GM18951 (cell line): ENCODE data around the gene SREBF1.

Experiments used
- POLR2A ChIP-seq: IDR thresholded peaks from 4 replicates; pipeline ENCODE4 v1.6.1; 2011; ENCODE audit warnings: mild to moderate bottlenecking; ENCODE audit not compliant: insufficient read length, insufficient read depth; ENCODE audit errors: extremely low read depth
- in situ Hi-C: fragments of 300-500 bp; cut with MboI; formaldehyde crosslinking; loops from one replicate; pipeline ENCODE4 v1.12.0; 2022; ENCODE audit warnings: low sequenced_read_pairs, mixed read lengths, inconsistent platforms; ENCODE audit not compliant: unreplicated experiment

The SREBF1 gene

DNA sequence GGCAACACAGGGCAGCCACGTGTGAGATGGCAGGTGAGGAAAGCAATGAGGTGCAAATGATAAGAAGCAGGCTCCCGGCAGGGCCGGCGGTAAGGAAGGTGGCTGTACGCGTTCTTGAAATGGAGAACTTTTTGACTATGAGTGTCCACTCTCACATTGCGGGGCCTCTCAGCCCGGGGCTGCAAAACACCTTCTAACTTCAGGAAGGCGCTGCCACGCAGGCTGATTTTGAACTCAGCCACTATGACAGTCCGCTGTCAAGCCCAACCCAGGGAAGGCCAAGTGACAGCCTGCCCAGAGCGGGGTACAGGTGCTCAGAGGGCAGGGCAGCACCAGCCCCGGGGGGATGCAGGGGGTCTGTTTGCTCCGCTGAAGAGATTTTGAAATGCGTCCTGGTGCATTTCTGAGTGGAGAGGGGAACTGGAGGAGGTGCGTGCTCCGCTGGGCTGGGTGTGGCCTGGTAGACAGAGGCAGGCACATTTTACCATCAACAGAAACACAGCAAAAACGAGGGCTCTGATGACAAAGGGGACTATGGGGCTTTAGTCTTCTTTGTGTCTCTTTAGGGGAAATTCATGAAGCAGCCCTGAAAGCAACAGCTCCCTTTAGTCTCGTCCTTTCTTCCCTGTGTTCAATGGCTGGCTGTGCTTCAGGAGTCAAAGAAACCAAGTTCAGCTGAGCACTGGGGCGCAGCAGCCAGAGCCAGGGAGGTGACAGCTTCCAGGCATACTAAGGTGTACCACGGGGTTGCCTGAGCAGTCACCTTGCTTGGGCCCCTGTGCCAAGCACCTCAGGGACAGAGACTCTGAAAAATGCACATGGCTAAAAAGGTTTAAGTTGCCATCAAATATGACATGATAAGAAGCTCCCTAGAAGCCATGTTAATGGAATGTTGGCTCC is 14.6 kb upstream of the SREBF1 start:
- TF ChIP-seq POLR2A, result no peak
- in situ Hi-C loops, result no loop called here

DNA sequence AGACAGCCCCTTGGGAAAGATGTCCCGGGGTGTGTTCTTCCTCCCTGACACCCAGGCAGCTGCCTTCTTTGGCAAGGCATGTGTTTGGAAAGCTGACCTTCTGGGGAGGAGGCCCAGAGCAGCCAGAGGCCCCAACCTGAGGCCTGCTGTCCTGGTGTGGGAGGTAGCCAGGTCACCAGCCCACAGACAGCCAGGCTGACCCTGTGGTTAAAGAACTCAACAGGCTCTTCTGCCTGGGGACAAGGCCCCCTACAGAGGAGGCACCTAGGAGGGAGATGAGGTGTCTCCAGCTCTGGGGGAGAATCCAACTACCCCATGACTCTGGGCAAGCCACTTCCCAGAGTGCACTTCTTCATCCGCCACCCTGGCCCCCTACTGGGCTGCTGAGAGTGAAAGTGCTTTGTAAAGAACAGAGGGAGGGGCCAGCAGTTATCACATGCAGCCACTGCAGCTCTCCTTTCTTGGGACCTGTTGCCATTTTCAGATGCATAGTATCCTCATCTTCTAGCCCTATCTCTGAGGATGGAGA is 13.1 kb upstream of the SREBF1 start:
- in situ Hi-C loops, result no loop called here

DNA sequence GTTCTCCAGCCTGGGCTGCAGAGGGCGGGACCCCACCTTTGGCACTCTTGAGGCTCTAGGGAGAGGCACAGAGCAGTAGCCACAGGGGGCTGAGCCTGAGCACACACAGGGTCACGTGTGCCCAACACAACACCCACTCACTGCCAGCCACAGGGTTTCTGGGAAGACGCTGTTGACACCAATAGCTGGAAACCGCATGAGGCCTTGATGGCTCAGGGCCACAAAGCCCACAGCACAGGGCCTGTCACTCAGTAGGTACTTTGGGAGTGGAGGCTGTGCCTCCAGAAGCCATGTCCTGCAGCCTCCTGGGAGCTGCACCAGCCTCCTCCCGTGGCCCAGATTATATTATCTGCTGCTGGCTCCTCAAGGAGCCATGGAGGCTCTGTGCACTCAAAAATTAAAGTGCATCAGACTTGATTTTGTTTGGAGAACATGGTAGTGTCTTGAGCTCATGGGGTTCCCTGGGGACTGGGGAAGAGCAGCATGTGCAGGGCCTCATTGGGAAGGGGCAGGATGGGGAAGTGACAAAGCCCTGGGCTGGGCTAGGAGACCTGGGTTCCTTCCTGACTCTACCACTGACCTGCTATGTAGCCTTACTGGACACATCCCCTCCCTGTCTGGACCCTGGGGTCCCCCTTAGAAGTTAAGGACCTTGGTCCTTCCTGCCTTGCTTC is 12.5 kb upstream of the SREBF1 start:
- TF ChIP-seq POLR2A, result no peak
- in situ Hi-C loops, result no loop called here

More for the DNA sequence above, 13.1 kb upstream of the SREBF1 start:
- no peak for TF ChIP-seq POLR2A

DNA sequence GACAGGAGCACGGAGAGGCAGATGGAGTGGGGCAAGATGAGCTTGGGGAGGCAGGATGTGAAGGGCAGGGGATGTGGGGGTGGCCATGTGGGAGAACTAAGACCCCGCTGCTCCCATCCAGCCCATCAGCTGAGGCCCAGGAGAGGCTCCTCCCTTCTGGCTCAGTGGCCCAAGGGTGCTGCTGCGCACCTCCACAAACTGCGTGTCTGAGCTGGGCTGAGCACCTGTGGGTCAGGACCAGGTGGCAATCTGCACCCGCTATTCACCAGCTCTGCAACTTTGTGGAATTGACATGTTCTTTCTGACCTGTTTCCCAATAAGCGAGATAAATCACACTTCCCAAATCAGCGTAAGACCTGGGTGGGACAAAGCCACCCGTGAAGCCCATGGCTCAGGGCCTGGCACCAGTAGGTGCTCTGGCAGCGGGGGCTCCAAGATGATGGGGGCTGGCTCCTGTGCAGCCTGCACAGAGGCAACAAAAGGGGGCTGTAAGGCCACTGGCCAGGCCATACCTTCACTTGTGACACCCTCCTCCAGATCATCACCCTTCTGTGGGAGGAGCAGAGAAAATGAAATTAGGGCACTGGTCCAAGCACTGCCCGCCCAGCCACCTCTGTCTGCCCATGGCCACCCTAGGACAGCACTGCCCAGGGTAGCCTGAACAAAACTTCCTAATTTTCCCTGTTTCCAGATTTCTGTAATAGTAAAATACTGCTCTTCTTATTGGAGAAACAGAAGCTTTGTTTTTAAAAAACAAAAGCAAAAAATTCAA is 11.7 kb upstream of the SREBF1 start:
- TF ChIP-seq POLR2A, result no peak
- in situ Hi-C loops, result no loop called here

DNA sequence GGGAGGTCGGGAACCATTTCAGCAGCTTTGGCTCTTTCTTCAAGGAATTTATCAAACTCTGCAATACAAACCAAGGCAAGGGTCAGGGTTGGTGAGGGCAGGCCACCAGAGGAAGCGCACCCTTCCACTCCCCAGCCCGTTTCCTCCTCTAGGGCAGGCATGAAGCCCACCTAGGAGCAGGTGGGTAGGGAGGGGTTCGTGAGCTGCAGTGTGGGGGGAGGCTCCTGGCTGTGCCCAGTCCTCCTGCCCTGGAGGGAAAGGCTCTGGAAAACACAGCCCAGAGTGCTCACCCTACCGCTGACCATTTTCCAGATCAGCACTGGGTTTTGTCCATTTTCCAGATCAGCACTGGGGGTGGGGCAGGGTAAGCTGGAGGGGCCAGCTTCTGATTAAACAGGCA is 10.9 kb upstream of the SREBF1 start:
- in situ Hi-C loops, result no loop called here
- TF ChIP-seq POLR2A, result no peak

DNA sequence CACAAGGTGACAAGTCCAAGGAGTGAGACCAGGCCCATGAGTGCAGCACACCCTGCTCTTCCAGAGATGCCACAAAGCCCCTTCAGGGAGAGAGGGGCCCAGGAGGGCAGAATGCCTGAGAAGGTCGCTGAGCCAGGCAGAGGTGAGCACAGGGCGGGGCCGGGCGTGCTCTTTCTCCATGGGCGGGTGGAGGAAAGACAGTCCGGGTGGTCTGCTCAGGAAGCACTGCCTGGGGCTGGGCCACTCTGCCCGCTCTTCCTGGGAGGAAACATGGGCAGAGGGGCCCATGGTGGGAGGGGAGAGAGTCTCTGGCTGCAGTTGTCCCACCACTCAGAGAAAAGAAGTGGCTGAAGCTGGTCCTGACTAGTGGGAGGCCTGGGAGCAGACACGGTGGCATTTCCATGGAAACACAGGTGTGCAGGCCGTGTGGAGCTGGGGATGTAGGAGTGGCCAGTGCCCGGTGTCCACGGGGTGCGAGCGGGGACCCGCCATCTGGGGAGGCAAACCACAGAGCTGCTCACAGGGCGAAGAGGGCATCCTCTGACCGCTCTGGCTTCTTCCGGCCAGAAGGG is 10.4 kb upstream of the SREBF1 start:
- in situ Hi-C loops, result no loop called here
- no peak for TF ChIP-seq POLR2A

DNA sequence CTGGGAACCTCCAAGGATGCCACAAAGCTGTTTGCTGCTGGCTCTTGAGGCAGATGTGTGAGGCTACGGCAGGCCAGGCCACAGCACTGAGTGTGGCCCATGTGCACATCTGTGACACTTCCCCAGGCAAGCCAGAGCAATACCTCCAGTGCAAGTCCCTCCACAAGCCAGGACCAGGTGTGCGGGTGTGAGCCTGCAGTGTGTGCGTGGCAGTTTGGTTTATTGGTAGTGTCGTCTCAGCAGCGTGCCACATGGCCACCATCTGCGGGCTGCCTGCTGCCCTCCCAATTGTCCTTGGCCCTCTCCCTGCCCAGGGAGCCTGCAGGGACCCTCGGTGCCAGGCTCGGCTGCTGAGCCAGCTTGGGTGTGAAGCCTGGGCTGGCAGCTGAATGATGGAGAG is 9.9 kb upstream of the SREBF1 start:
- TF ChIP-seq POLR2A, result no peak

DNA sequence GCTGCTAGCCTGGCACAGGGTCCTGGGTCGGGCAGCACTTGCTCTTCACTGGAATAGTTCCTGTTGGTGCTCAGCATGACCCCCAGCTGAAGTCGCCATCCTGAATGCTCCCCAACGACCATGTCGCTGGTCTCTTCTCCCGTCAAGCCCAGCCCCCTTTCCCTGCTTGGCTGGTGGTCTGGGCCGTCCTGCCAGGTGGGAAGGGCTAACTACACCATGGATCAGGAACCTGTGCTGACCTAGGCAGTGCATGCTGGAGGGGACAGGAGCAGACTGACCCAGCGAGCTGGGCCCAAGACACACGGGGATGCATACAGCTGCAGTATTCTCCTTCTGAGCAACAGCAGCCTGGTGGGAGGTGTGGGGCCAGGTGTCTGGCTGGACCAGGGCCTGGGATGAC is 9.2 kb upstream of the SREBF1 start:
- in situ Hi-C loops, result no loop called here
- no peak for TF ChIP-seq POLR2A

More for the DNA sequence above, 9.9 kb upstream of the SREBF1 start:
- in situ Hi-C loops, result no loop called here

DNA sequence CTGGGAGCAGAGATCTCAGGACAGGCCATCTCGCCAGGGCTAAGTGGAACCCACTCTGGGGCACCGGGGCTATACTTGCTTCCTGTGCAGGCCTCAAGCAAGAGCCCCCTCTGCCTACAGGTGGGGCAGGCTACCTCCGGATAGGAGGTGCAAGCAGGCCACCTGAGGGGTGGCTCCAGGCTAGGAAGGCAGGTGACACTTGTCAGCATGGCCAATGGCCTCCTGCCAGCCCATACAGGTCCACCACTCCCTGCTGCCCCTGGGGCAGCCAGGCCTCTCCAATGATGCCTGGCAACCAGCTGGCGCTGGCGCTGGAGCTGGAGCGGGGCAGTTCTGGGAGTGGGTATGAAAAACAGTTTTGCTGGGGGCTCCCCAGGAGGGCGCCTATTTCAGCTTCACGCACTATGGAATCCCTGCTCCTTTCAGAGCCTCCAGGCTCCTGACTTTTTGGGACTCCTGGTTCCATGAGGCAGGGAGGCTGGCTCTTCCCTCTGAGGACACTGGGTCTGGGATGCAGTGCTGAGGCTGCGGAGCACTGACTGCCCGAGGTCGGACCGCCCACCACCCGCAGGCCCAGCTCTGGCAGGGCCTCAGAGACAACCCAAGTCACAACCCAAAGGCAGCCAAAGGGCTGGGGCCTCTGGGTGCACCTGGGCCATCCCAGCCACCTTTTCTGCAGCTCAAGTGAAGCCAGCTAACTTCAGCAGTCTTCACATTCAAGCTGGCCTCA is 8.4 kb upstream of the SREBF1 start:
- TF ChIP-seq POLR2A, result no peak
- in situ Hi-C loops, result no loop called here

DNA sequence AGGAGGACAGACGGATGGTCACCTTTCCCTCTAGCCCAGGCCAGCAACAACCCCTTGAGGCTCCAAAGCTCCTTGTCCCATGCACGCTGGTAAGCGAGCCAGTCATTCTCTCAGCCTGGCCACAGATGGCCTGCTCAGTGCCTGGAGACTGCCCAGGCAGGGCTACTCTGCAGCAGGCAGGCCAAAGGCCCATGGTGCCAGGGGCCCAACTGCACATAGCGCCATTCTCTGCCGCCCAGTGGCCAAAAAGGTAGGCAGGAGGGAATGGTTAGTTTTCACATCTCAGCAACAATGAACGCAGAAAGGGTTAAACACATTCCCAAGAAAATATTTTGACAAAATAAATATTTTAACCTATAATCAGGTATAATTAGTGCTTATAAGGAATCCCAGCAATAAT is 7.7 kb upstream of the SREBF1 start:
- in situ Hi-C loops, result no loop called here
- TF ChIP-seq POLR2A, result no peak

DNA sequence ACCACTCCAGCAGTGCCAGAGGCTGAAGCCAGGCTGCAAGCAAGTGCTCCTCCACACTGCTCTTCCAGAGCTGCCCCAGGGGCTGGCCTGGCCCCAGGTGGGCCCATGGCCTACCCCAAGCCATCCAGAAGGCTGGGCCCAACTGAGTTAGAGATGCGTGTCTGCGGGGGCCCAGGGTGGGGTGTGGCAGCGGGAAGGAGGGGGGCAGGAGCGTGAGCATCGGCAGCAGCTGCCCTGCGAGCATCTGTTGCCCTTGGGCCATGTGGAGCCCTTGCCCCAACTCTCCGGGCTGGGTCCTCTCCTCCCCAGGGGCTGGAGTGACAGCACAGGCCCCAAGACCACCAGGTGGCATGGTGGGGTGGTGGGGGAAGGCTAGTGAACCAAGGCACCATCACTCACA is 7.3 kb upstream of the SREBF1 start:
- in situ Hi-C loops, result no loop called here
- TF ChIP-seq POLR2A, result no peak

DNA sequence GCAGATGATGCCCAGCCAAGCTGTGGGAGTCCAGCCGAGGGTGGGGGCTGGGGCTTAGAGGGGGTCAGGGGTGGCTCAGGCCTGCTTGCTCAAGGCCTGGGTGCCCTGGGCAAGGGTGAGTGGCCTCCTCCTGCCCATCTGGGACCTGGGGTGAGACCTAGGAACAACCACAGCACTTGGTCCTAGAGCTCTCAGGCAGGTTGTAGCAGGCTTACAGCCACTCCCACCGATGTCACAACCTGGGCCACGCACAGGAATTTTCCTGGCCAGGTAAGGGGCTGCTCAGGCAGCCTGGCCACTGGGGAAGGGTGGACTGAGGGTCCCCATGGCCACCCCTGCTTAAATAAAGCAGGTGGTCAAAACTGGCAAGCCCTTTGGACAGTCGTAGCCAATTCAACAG is 6.3 kb upstream of the SREBF1 start:
- in situ Hi-C loops, result no loop called here

More for the DNA sequence above, 6.3 kb upstream of the SREBF1 start:
- no peak for TF ChIP-seq POLR2A
